Measurements from ENCODE around the gene PITPNM3.

PITPNM3 gene

DNA sequence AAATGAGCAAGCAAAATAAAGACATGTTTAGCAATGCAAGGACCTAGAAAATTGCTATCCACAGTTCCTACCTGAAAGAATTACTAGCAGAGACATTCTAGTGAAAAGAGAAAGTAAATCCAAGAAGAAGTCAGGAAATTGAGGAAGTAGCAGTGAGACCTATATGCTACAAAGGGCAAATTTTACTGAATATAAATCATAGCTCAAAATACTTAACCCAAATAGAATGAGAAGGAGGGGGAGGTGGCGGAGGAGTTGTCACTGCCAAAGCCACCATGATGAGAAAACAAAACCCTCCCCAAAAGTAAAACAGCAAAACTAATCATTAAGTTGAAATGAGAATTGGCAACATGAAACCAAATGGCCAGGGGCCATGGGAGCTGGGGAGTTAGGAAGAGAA, 39.3 kb downstream of the PITPNM3 start:
- no peak for TF ChIP-seq POLR2A (IDR thresholded peaks at IDR 0.05; ENCODE audit: low read length)
- TF ChIP-seq GATA1 (IDR thresholded peaks at IDR 0.05; ENCODE audit: low read depth, low read length), result no peak
- no peak for DNase-seq

DNA sequence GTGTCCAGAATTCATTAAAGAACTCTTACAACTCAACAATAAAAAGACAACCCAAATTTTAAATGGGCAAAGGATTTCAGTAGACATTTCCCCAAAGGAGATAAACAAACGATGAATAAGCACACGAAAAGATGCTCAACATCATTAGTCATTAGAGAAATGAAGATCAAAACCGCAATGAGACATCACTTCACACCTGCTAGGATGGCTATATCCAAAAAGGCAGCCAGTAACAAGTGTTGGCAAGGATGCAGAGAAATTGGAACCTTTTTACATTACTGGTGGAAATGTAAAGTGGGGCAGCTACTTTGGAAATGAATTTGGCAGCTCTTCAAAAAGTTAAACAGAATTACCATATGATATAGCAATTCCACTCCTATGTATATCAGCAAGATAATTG, 42.0 kb downstream of the PITPNM3 start:
- no peak for DNase-seq
- TF ChIP-seq GATA1 (IDR thresholded peaks at IDR 0.05; ENCODE audit: low read depth, low read length) (no peak), POLR2A (IDR thresholded peaks at IDR 0.05; ENCODE audit: low read length) (no peak)

DNA sequence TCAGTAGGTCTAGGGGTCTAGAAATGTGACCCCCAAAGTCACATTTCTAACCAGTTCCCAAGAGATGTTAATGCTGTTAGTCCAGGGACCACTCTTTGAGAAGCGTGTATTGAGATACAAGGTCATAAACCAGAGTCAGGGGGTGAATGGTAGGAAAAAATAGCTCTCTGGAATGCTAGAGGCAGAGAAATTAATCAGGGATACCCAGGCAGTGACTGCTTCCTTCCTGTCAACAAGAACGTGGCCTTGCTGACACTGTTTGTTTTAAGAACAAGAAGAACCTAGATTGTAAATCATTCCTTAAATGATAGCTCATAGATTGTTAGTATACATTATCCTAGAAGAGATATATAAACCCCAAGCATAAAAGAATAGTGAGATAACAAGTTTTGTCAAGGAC, 43.8 kb downstream of the PITPNM3 start:
- TF ChIP-seq POLR2A (IDR thresholded peaks at IDR 0.05; ENCODE audit: low read length), result no peak
- no peak for TF ChIP-seq GATA1 (IDR thresholded peaks at IDR 0.05; ENCODE audit: low read depth, low read length)
- DNase-seq, result no peak

DNA sequence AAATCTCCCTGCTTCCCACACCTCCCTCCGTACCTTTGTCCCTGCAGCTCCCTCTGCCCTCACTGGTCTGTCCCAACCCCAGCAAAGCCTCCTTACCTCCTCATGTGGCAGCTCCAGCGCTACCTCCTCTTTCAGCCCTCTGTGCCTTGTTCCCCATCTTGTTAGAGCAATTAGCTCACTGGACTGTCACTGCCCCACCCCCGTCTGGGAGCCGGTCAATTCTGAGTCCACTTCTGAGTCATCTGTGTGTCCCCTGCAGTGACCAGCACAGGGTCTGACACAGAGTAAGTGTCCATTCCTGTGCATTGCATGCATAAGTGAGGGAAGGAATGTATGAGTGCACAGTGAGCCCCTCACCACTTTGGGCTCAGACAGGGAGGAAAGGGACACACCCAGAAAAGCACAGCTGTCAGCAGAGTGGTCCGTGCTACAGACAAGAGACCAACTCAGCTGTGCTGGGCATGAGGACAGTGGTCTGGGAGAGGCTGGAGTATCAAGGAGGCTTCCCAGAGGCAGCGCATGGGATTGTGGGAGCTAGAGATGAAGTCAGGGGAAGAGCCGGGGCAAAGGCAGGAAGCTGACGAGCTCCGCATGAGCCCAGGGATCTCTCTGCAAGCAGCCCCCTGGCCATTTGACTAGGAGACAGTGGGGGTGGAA, 45.9 kb downstream of the PITPNM3 start:
- no peak for DNase-seq

DNA sequence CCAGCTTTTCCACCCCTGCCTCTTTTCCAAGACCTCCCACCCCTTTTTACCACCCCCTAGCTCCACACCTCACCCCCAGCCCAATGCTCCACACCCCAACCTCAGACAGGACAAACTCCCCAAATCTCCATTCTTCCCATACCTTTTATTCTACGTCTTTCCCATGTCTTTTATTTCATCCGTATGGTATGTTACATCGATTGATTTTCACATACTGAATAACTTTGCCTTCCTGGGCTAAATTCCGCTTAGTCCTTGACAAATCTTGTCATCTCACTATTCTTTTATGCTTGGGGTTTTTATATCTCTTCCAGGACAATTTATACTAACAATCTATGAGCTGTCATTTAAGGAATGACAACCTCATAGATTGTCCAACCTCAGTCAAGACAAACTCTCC, 46.4 kb downstream of the PITPNM3 start:
- no peak for DNase-seq

More for the DNA sequence above, 45.9 kb downstream of the PITPNM3 start:
- TF ChIP-seq POLR2A (IDR thresholded peaks at IDR 0.05; ENCODE audit: low read length) (no peak), GATA1 (IDR thresholded peaks at IDR 0.05; ENCODE audit: low read depth, low read length) (no peak)

DNA sequence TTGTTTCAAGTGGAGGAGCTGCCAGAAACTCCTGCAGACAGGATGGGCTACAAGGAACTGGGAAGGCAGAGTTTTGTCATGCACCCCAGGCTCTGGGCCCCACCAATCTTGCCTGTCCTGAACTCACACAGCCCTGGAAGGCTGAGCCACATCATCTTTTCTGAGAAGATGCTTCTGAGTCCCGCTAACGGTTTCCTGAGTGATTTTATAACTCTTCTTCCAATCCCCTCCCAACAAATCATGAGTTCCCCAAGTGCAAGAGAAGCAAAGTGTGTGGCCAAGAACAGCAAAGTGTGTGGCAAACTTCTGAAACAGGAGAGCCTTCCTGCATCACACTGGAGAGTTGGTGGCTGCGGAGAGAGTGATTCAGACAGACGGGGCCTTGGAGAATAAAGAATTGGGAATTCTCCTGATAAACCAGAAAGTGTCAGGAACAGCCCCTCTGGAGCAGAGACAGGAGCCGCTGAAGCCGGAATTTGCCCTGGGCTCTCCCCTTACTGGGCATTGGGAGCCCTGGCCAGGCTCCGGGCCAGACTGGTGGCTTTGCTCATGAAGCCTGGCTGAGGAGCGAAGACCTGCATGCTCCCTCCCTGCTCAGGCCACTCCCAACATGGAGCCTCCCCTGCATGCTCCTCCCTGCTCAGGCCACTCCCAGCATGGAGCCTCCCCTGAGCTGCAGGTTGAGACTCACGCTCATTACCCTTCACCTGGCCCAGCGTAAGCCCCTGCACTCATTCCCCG, 47.2 kb downstream of the PITPNM3 start:
- DNase-seq, result no peak
- TF ChIP-seq POLR2A (IDR thresholded peaks at IDR 0.05; ENCODE audit: low read length), result no peak
- TF ChIP-seq GATA1 (IDR thresholded peaks at IDR 0.05; ENCODE audit: low read depth, low read length), result no peak

More for the DNA sequence above, 46.4 kb downstream of the PITPNM3 start:
- TF ChIP-seq GATA1 (IDR thresholded peaks at IDR 0.05; ENCODE audit: low read depth, low read length), result no peak
- no peak for TF ChIP-seq POLR2A (IDR thresholded peaks at IDR 0.05; ENCODE audit: low read length)

DNA sequence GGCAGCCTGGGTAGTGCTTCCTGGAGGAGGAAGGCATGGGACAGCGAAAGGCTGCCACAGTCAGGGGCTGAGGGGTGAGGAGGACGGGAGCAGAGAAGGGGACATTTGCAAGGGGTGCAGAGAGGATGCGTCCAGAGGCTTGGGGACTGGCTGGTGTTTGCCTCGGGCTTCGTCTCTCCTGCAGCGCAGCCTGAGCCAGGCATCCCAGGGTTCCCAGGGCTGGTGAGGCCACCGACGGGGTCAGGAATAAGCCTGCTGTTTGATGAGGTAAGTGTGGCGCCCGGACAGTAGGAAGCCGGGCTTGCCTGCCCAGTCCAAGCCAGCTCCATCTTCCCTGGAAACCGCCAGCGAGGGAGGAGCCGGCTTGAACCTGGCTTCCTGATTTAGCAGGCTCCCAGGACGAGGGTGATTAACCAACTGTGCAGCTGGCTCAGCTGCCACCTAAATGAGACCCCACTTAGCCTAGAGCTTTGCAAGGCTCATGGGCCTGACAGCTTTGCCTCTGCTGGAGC, 47.8 kb downstream of the PITPNM3 start:
- no peak for DNase-seq
- TF ChIP-seq POLR2A (IDR thresholded peaks at IDR 0.05; ENCODE audit: low read length) (no peak), GATA1 (IDR thresholded peaks at IDR 0.05; ENCODE audit: low read depth, low read length) (no peak)

DNA sequence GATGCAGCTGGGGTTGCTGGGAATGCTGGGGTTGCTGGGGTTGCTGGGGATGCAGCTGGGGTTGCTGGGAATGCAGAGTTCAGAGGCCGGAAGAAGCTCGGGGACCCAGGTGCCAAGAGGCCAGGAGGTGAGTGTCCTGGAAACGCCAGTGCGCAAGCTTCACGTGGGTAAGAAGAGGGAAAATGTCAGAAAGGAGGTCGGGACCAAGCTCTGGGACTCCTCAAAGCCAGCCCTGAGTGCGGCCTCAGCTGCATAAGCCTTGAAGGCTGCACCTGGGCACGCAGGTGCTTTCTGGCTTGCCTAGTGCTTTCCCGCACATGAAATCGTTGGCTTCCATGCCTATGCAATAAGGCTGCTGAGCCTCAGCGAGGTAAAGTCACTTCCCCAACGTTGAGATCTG, 48.3 kb downstream of the PITPNM3 start:
- DNase-seq, result no peak
- TF ChIP-seq POLR2A (IDR thresholded peaks at IDR 0.05; ENCODE audit: low read length), result no peak
- no peak for TF ChIP-seq GATA1 (IDR thresholded peaks at IDR 0.05; ENCODE audit: low read depth, low read length)

DNA sequence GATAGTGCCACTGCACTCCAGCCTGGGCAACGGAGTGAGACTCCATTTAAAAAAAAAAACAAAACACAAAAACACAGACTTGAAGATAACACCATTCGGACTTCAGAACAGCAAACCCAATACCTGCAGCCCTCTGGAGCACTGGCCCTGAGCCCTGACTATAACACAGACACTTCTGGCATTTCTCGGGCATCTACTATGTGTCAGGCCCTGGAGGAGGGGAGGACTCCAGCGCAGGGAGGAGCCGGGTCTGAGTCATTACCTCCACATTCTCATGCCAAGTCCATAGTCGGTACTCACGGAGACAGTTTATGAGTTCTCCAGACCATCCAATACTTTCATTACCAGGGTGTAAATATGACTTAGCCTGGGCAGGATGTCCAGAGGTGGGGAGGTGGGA, 48.8 kb downstream of the PITPNM3 start:
- no peak for DNase-seq
- no peak for TF ChIP-seq GATA1 (IDR thresholded peaks at IDR 0.05; ENCODE audit: low read depth, low read length)

DNA sequence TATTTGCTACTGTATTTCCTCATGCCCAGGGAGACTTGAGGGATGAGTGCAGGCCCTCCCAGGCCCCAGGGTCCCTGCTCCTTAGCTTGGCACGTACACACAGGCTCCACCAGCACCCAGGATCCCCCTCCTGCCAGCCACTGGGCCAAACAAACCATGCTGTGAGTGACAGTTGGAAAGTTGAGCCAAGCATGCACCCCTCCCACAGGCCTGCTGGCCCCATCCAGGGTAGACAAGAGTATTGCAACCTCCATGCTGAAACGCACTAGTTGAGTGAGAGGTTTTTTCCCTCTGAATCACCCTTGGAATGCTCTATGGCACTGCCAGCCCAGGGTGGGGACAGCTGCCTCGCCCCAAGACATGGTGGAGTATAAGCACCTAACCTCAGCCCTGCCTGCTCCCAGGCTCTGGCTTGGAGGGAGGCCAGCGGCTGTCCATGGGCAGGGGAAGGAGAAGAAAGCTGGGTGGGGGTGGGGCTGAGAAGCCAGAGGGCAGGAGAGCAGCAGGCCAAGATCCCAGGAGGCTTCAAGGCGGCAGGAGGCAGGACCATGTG, 49.6 kb downstream of the PITPNM3 start:
- no peak for TF ChIP-seq POLR2A (IDR thresholded peaks at IDR 0.05; ENCODE audit: low read length)
- no peak for TF ChIP-seq GATA1 (IDR thresholded peaks at IDR 0.05; ENCODE audit: low read depth, low read length)
- no peak for DNase-seq

DNA sequence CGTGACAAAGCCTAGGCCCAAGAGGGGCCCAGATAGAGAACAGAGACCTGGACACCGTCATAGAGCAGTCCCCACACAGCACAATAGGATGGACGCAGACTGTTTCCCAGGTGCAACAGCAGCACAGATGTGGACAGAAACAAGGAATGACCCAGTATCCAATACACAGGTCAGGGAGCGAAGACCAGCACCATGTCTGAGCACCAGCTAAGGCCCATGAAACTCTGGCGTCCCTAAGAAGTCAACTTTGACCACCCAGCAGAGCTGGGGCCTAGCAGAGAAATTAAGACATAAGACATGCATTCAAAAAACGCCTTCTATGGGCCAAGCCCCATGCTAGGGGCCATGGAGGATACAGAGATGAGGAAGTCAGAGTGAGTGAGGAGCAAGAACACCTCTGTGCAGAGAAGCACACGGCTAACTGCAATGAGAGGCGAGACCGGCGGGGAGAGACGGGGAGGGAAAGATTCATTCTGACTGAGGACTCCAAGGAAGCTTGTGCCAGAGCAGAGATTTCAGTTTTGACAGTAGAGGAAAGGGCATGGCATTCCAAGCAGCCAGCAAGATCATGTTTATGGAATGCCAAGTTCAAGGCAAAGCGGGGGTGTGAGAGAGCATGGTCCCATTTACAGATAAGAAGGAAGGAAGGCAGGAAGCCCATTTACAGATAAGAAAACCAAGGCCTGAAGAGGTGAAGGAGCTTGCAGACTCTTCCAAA, 50.8 kb downstream of the PITPNM3 start:
- no peak for DNase-seq
- TF ChIP-seq GATA1 (IDR thresholded peaks at IDR 0.05; ENCODE audit: low read depth, low read length) (no peak), POLR2A (IDR thresholded peaks at IDR 0.05; ENCODE audit: low read length) (no peak)

DNA sequence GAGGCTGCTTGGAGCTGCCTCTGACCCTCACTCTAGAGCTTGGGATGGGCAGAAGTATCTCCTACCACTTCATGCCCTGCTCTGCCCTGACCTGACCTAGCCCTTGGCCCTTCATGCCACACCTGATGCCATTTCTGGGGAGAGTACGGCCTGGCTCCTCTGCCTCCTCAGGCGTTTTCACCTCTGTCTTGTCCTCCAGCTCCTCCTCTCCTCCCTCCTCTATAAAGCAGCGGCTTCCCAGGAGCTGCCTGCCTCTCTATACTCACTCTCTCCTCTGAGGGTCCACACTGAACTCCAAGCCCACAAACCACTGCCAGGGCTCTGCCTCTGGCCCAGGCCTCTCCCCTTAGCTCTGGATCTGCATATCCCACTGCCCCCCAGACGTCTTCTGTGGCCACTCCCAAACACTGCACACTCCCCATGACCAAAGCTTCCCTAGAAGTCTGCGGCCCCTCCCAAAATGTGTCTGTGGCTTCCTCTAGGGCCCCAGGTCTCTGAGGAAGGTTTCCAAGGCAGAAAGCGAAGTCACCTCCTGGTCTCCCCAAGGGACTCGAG, 52.6 kb downstream of the PITPNM3 start:
- no peak for TF ChIP-seq GATA1 (IDR thresholded peaks at IDR 0.05; ENCODE audit: low read depth, low read length)
- no peak for TF ChIP-seq POLR2A (IDR thresholded peaks at IDR 0.05; ENCODE audit: low read length)
- DNase-seq, result no peak

DNA sequence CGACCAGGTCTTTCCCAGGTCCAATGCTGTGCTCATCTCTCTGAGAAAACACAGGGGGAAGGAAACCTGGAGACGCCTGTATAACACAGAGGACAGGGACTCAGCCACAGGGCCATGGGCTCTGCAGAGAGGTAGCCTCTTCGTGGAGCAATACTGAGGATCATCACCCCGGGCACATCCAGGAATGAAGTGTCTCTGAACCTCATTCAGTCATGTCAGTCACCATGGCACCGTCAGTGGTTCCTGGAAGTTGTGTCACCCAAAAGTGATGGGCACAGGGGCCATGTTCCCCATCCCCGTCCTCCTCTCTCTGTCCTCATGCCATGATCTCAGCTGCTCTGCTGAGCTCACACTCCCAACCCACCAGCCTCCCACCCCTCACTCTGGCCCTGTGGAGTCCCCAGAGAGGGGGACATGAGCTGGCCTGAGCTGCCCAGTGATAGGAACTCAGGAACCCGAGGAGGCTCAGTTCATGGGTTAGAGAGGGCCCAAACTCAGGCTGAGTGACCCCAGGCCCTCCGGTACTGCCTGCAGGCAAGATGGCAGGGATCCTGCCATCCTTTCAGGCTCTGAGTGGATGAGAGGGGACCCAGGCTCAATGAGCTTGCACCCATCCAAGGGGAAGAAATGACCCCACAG, 53.4 kb downstream of the PITPNM3 start:
- DNase-seq, result no peak
- TF ChIP-seq POLR2A (IDR thresholded peaks at IDR 0.05; ENCODE audit: low read length) (no peak), GATA1 (IDR thresholded peaks at IDR 0.05; ENCODE audit: low read depth, low read length) (no peak)
